ENCODE data around the gene ZFP90.

DNA sequence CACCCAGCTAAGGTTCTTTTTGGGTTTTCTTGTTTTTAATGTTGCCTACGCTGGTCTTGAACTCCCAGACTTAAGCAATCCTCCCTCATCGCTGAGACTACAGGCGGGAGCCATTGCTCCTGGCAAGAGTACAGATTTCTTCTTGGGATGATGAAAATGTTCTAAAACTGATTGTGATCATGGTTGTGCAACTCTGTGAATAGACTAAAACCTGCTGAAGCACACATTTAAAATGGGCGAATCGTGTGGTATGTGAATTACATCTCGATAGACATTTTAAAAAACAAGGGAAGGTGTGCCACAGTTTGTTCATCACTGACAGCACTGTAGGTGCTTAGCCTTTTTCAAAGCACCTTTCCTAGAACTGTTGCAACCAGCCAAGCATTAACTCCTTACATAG lies 57.2 kb downstream of the ZFP90 start:
- TF ChIP-seq, protein P1, sequence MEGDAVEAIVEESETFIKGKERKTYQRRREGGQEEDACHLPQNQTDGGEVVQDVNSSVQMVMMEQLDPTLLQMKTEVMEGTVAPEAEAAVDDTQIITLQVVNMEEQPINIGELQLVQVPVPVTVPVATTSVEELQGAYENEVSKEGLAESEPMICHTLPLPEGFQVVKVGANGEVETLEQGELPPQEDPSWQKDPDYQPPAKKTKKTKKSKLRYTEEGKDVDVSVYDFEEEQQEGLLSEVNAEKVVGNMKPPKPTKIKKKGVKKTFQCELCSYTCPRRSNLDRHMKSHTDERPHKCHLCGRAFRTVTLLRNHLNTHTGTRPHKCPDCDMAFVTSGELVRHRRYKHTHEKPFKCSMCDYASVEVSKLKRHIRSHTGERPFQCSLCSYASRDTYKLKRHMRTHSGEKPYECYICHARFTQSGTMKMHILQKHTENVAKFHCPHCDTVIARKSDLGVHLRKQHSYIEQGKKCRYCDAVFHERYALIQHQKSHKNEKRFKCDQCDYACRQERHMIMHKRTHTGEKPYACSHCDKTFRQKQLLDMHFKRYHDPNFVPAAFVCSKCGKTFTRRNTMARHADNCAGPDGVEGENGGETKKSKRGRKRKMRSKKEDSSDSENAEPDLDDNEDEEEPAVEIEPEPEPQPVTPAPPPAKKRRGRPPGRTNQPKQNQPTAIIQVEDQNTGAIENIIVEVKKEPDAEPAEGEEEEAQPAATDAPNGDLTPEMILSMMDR (IDR thresholded peaks at IDR 0.05; ENCODE audit: poor library complexity): no peak
- TF ChIP-seq EZH2 (IDR thresholded peaks at IDR 0.05; ENCODE audit: borderline replicate concordance) (no peak), EZH2phosphoT487 (IDR thresholded peaks at IDR 0.05; ENCODE audit: low read depth, severe bottlenecking, unreplicated experiment) (no peak)
